Subcutaneous adipose tissue (tissue), 4 donors: ENCODE data around the gene GFRA1. TPM values are rescaled to one million over a fixed set of nuclear protein-coding genes. Genes with fewer than 3 reads are reported as not detected.

Experiments used
- total RNA-seq, 4 donors: library from RNA; depleted of rRNA; stranded (reverse); fragments of >200 nt; gene quantifications; one replicate each; pipeline ENCODE4 v1.1.0, GENCODE V29; 2016
- TF ChIP-seq, protein P1 (sequence below): fragments of 450-650 bp; IDR thresholded peaks from one replicate; pipeline ENCODE4 v1.5.1; 2016; ENCODE audit warnings: low read depth, mild to moderate bottlenecking, control low read depth, antibody characterized with exemption, moderate library complexity

The GFRA1 gene
- total RNA-seq, 4 donors from 2014 or later, result 47.8 to 152 (median 69.4) TPM

DNA sequence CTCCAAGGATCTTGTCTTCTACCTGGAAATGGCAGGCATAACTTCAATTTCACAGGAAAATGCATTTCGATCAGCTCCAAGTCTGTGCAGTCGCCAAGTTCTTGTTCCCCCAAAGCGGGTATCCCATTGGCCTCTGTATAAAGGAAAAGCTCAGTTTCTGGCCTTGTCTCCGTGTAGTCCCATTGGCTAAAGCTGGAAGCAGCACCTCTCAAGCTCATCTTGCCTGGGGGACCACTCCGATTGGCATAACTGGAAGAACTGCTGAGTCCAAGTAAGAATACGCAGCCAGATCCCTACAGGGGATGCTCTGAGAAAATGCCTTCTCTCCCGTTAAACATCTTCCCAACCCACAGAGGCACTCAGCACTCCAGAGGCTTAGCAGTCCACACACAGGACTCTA, 205.2 kb downstream of the GFRA1 start:
- TF ChIP-seq, protein P1, sequence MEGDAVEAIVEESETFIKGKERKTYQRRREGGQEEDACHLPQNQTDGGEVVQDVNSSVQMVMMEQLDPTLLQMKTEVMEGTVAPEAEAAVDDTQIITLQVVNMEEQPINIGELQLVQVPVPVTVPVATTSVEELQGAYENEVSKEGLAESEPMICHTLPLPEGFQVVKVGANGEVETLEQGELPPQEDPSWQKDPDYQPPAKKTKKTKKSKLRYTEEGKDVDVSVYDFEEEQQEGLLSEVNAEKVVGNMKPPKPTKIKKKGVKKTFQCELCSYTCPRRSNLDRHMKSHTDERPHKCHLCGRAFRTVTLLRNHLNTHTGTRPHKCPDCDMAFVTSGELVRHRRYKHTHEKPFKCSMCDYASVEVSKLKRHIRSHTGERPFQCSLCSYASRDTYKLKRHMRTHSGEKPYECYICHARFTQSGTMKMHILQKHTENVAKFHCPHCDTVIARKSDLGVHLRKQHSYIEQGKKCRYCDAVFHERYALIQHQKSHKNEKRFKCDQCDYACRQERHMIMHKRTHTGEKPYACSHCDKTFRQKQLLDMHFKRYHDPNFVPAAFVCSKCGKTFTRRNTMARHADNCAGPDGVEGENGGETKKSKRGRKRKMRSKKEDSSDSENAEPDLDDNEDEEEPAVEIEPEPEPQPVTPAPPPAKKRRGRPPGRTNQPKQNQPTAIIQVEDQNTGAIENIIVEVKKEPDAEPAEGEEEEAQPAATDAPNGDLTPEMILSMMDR, result no peak

GRCh38 chr10:116063107-116063506, 209.9 kb downstream of the GFRA1 start:
- TF ChIP-seq, protein P1, result no peak

DNA sequence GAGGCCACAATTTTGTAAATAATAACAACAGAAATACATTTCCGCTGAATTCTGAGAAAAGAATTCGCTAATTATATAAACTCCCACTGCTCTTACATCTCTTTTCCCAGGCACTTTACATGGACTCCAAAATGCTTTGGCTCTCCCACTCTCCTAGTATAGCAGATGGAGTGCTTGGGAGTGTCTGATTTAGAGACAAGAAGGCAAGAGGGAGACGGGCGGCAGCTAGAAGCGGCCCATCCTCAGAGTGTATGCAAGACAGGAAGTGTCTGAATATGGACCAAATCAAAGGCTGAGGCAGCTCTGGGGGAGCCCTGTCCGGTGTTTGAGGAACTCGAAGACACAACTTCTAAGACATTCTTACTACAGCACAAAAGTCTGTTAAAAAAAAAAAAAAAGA, 212.1 kb downstream of the GFRA1 start:
- TF ChIP-seq, protein P1, result no peak

- TF ChIP-seq, protein P1, result no peak
Measured at GRCh38 chr10:116059320-116059719, 213.7 kb downstream of the GFRA1 start.

DNA sequence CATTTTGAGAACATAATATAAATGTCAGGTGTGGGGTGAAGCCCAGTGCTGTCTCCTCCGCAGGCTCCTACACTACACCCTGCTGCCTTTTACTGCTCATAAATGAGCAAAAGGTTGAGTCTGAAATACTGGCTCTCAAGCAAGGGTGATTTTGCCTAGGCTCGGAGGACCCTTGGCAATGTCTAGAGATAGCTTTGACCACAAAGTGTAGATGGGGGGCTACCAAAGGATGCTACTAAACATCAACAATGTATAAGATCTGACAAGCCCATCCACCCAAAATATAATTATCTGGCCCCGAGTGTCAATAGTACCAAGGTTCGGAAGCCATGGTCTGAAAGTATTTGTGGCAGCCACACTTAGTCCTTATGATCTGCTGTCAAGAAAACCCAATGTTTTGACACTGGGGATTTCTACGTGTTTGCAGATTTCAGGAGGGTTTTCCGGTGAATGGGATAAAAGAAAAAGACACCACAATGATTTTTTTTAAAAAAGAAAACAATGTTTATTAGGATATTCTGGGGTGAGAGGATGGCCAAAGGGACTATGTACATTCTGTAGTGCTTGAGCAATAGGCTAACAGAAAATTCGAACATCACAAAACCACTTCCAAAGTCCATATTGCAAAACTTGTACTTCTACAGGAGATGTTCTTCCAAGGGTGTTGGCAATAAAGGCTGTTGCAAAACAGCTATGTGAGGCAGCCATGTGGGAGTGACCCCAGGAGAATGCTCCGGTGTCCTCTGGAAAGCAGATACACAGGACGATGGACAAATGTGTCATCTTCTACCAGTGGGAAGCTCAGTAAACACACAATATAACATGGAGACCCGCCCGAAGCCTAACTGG, 216.3 kb downstream of the GFRA1 start:
- TF ChIP-seq, protein P1, result no peak

DNA sequence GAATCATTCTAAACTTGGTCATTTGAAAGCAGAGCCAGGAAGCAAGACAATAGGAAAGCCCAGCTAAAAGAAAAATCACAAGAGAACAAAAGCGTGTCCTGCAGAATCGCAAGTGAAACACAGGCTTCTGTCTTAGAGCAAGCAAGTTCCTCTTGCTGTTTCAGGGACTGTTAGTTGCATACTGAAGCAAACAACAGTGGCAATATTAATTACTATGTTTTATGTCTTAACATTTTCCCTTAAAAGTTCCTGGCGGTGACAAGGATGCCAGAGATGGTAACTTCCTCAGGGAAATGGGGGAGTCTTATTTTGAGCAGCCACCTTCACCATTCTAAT, 217.1 kb downstream of the GFRA1 start:
- TF ChIP-seq, protein P1, result no peak

GRCh38 chr10:116055252-116055916, 217.6 kb downstream of the GFRA1 start:
- TF ChIP-seq, protein P1, result no peak
